Umbilical cord (tissue), 2 donors: Measurements from ENCODE around the gene SOX3. TPM values are rescaled to one million over a fixed set of nuclear protein-coding genes. Genes with fewer than 3 reads are reported as not detected.

Experiments
- DNase-seq: peaks from one replicate; pipeline ENCODE4 v3.0.0-alpha.2; 2015; ENCODE audit warnings: low spot score
- total RNA-seq: library from RNA; depleted of rRNA; stranded (reverse); fragments of >200 nt; gene quantifications from one replicate; pipeline ENCODE4 v1.2.3, GENCODE V29; 2014; ENCODE audit warnings: low replicate concordance; ENCODE audit not compliant: insufficient read depth

The SOX3 gene
- not detected for total RNA-seq

- DNase-seq: no peak
Measured at GRCh38 chrX:140504371-140505324, at the start of gene SOX3. Gene SOX3 (minus strand): TSS chrX:140505069. CDS start chrX:140505060, 9 bp downstream.

- no peak for DNase-seq
Measured at GRCh38 chrX:140548985-140549384, 44.1 kb upstream of the SOX3 start.

- DNase-seq: no peak
Measured at GRCh38 chrX:140526171-140526570, 21.3 kb upstream of the SOX3 start.

GRCh38 chrX:140525448-140525847 is 20.6 kb upstream of the SOX3 start:
- DNase-seq: peak; percentile 1

- no peak for DNase-seq
Measured at GRCh38 chrX:140524556-140524955, 19.7 kb upstream of the SOX3 start.

GRCh38 chrX:140521393-140521792 is 16.5 kb upstream of the SOX3 start:
- DNase-seq: no peak

- no peak for DNase-seq
Measured at GRCh38 chrX:140514554-140514953, 9.7 kb upstream of the SOX3 start.

- DNase-seq: no peak
Measured at GRCh38 chrX:140510895-140511295, 6.0 kb upstream of the SOX3 start.

GRCh38 chrX:140510306-140510676 is 5.4 kb upstream of the SOX3 start:
- no peak for DNase-seq

- no peak for DNase-seq
Measured at GRCh38 chrX:140509468-140510305, 4.8 kb upstream of the SOX3 start.

GRCh38 chrX:140508958-140509357 is 4.1 kb upstream of the SOX3 start:
- no peak for DNase-seq

GRCh38 chrX:140507982-140508305 is 3.1 kb upstream of the SOX3 start:
- no peak for DNase-seq

- DNase-seq: no peak
Measured at GRCh38 chrX:140507223-140507981, 2.5 kb upstream of the SOX3 start.

- no peak for DNase-seq
Measured at GRCh38 chrX:140505421-140506337, 810 bp upstream of the SOX3 start.

GRCh38 chrX:140503714-140504351 is 1.0 kb downstream of the SOX3 start:
- DNase-seq: no peak

- DNase-seq: no peak
Measured at GRCh38 chrX:140503238-140503601, 1.6 kb downstream of the SOX3 start.

- DNase-seq: no peak
Measured at GRCh38 chrX:140502491-140503237, 2.2 kb downstream of the SOX3 start.

GRCh38 chrX:140501940-140502468 is 2.9 kb downstream of the SOX3 start:
- no peak for DNase-seq

GRCh38 chrX:140501321-140501720 is 3.5 kb downstream of the SOX3 start:
- DNase-seq: no peak
